DMS79 treated with DMSO at 0.1 percent for 48 hours (cell line): Measurements from ENCODE around the gene CFAP99.

Experiments used
- DNase-seq: peaks from one replicate; lab custom pipeline; 2025; lab: John Stamatoyannopoulos, UW

Gene CFAP99

GRCh38 chr4:2470791-2471190 is 52.0 kb downstream of the CFAP99 start:
- DNase-seq, result no peak

GRCh38 chr4:2472187-2472586 is 53.4 kb downstream of the CFAP99 start:
- no peak for DNase-seq

GRCh38 chr4:2478229-2478628 is 59.5 kb downstream of the CFAP99 start:
- DNase-seq, result no peak

GRCh38 chr4:2480649-2481048 is 61.9 kb downstream of the CFAP99 start:
- DNase-seq, result no peak

- DNase-seq, result no peak
Measured at GRCh38 chr4:2482192-2482591, 63.4 kb downstream of the CFAP99 start.

GRCh38 chr4:2482693-2483092 is 63.9 kb downstream of the CFAP99 start:
- no peak for DNase-seq

- no peak for DNase-seq
Measured at GRCh38 chr4:2483237-2483636, 64.5 kb downstream of the CFAP99 start.

GRCh38 chr4:2484185-2484584 is 65.4 kb downstream of the CFAP99 start:
- DNase-seq, result no peak

- DNase-seq, result no peak
Measured at GRCh38 chr4:2484993-2485392, 66.2 kb downstream of the CFAP99 start.

GRCh38 chr4:2485956-2486355 is 67.2 kb downstream of the CFAP99 start:
- DNase-seq, result no peak

GRCh38 chr4:2486981-2487380 is 68.2 kb downstream of the CFAP99 start:
- no peak for DNase-seq

GRCh38 chr4:2487632-2488031 is 68.9 kb downstream of the CFAP99 start:
- no peak for DNase-seq

GRCh38 chr4:2489081-2489805 is 70.5 kb downstream of the CFAP99 start:
- peak; percentile 17 for DNase-seq

GRCh38 chr4:2489841-2490552 is 71.2 kb downstream of the CFAP99 start:
- no peak for DNase-seq

GRCh38 chr4:2492970-2493369 is 74.2 kb downstream of the CFAP99 start:
- no peak for DNase-seq

- no peak for DNase-seq
Measured at GRCh38 chr4:2494992-2495391, 76.2 kb downstream of the CFAP99 start.

- no peak for DNase-seq
Measured at GRCh38 chr4:2497324-2497723, 78.6 kb downstream of the CFAP99 start.

GRCh38 chr4:2497931-2498330 is 79.2 kb downstream of the CFAP99 start:
- no peak for DNase-seq

GRCh38 chr4:2500547-2500946 is 81.8 kb downstream of the CFAP99 start:
- DNase-seq, result no peak

GRCh38 chr4:2501034-2501594 is 82.4 kb downstream of the CFAP99 start:
- no peak for DNase-seq

GRCh38 chr4:2503809-2504208 is 85.1 kb downstream of the CFAP99 start:
- no peak for DNase-seq

GRCh38 chr4:2507259-2507658 is 88.5 kb downstream of the CFAP99 start:
- DNase-seq, result no peak

- DNase-seq, result no peak
Measured at GRCh38 chr4:2507855-2508254, 89.1 kb downstream of the CFAP99 start.
